GM19023 (cell line): ENCODE data around the gene CPEB1.
A peak's percentile ranks its signal among the peaks of the same experiment; 100 is the strongest.

Experiments used
- ATAC-seq: cut with Tn5 transposase; IDR thresholded peaks from one replicate; pipeline ENCODE4 v1.9.1; 2021; ENCODE audit warnings: mild to moderate bottlenecking, moderate library complexity; ENCODE audit not compliant: unreplicated experiment

CPEB1 gene

GRCh38 chr15:82595766-82596165 lies 51.4 kb downstream of the CPEB1 start:
- no peak for ATAC-seq

- ATAC-seq, result no peak
Observed at GRCh38 chr15:82595203-82595602, 52.0 kb downstream of the CPEB1 start.

- no peak for ATAC-seq
Observed at GRCh38 chr15:82587805-82588204, 59.4 kb downstream of the CPEB1 start.

- ATAC-seq, result no peak
Observed at GRCh38 chr15:82585072-82585471, 62.1 kb downstream of the CPEB1 start.

DNA sequence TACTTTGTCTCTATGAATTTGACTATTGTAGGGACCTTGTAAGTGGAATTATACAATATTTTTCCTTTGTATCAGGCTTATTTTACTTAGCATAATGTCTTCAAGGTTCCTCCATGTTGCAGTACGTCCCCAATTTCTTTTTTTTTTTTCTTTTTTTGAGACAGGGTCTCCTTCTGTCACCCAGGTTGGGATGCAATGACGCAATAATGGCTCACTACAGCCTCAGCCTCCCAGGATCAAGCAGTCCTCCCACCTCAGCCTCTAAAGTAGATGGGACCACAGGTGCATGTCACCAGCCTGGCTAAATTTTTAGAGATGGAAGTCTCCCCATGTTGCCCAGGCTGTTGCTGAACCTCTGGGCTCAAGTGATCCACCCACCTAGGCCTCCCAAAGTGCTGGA lies 66.5 kb downstream of the CPEB1 start:
- no peak for ATAC-seq

DNA sequence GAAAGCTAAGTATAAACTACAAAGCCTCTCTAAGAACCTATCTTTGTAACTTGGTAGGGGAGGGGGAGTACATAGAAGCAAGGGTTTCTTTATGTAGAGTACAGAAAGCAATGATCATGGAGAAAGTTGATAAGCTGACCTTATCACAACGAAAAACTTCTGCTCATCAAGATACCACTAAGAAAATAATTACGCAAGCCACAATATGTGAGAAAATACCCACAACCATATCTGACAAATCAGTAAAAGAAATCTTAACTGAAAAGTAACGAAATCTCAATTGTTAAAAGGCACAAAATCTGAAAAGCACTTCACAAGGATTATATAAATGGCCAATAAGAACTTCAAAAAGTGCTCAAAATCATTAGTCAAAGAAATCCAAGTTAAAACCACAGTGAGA lies 71.8 kb downstream of the CPEB1 start:
- ATAC-seq, result no peak

DNA sequence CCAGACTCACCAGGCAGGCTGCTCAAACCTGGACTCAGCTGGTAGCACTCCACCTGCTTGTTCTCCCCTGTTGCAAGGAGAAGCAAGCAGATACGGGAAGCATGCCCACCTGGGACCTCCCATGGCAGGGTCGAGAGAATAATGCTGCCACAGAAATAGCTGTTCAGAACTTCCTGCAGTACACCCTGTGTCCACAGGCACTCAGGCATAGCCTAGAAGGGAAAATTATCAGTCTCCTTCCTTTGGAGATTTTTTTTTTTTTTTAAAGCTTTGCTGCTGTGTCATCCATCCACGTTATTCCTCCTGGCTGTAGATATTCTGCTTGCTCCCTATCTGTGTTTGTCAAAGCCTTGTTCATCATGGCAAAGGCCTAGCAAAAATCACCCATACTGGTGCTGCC lies 74.2 kb downstream of the CPEB1 start:
- ATAC-seq, result no peak

DNA sequence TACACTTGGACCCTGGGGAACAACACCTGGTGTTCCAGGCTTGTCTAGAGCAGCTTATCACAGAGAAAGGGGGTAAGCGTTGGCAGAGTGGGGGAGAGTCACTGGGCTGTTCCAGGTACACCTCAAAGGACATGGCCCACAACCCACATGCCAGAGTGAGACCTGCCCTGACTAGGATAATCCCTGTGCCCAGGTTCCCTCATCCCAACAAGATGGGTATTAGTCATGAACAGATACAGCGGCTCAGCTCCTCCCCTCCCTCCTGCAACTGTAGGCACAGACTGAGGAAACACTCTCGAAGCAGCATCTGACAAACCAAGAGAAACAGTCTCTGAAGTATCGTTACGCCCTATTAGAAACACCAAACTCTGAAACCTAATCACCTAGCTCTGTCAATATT lies 74.9 kb downstream of the CPEB1 start:
- ATAC-seq, result no peak

DNA sequence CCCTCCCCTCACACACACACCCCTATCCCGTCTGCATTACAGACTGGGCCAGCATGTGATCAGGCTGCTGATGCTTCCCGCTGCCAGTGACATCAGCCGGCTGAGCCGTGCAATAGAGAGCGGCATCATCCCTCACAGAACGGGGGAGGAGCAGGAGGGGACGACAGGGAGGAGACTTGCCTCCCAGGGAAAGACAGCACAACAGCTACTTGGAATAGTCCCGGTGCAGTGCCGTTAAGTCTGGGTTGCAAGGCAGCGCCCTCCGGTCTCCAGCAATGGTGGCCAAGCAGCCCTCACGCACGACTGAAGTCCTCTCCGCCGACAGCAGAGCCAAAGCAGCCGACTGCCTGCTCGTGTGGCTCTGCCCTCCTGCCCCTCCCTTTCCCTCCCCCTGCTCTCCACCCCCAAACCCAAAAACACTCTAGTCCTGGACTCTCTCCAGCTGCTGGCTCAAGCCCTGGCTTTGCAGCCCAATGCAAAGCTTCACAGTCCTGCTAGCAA lies 75.4 kb downstream of the CPEB1 start:
- ATAC-seq, result no peak

DNA sequence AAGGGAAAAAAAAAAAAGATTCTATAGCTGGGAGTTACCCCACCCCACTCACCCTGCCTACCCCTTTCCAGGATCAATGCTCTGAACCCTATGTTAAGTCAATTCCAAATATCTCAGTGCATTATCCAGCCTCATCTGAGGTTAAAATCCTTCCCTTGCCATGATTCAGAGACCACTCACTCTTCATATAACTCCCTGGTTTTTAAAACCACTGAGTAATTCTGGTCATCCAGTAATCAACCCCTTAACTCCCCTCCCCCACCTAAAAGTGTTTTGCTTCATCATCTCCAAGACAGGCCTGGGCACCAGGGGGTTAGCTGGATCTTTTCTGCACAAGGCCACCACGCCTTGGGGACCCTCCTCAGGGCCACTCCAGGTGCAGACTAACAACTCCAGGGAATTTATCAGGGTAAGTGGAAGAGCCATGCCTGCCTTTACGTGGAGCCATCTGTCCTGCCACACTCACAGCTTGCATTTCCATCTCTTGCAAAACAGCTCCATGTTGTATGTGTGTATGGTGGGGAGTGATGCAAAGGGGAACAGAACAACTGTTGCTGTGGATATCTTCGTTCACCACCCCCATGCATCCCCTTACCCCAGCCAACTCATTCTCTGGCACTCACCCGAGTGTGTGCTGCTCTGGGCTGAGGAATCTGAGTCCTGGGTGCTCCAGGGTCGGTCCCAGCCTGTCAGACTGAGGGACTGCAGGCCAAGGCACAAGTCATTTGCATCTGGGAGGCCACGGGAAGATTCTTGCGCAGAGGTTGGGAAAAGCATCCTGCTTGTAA lies 76.2 kb downstream of the CPEB1 start:
- no peak for ATAC-seq

GRCh38 chr15:82569834-82570233 lies 77.3 kb downstream of the CPEB1 start:
- ATAC-seq, result no peak

GRCh38 chr15:82568986-82569385 lies 78.2 kb downstream of the CPEB1 start:
- no peak for ATAC-seq

GRCh38 chr15:82567661-82568060 lies 79.5 kb downstream of the CPEB1 start:
- no peak for ATAC-seq

- ATAC-seq, result no peak
Observed at GRCh38 chr15:82566690-82567089, 80.5 kb downstream of the CPEB1 start.

GRCh38 chr15:82558502-82558901 lies 88.7 kb downstream of the CPEB1 start:
- ATAC-seq, result no peak

- ATAC-seq, result no peak
Observed at GRCh38 chr15:82556315-82557035, 90.7 kb downstream of the CPEB1 start.

- no peak for ATAC-seq
Observed at GRCh38 chr15:82554849-82555248, 92.3 kb downstream of the CPEB1 start.

- ATAC-seq, result no peak
Observed at GRCh38 chr15:82554351-82554750, 92.8 kb downstream of the CPEB1 start.

GRCh38 chr15:82553846-82554245 lies 93.3 kb downstream of the CPEB1 start:
- no peak for ATAC-seq

- ATAC-seq, result no peak
Observed at GRCh38 chr15:82552861-82553260, 94.3 kb downstream of the CPEB1 start.

DNA sequence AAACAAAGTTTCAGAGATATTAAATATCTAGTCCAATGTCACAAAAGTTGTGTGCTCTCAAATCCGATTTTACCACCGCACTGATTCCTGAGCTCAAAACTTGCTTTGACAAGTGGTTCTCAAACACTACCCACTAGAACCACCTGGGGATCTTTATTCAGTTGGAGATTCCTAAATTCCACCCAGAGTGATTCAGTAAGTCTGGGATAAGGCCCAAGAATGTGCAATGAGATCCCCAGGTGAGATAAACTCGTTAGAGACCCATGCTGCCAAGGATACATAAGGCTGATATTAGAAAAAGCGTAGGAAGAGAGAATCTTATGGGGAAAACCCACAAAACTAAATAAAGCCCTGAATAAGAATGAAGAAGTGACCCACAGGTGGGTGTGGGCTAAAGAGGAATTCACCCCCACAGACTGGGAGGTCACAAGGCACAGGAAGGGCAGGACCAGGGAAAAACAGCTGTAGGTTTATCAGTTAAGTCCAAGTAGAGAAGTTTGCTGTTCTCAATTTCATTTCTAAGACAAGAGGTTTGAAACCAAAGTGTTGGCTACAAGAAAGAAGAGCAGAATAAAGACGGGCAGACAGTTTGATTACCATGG lies 95.4 kb downstream of the CPEB1 start:
- ATAC-seq, result peak; percentile 64

DNA sequence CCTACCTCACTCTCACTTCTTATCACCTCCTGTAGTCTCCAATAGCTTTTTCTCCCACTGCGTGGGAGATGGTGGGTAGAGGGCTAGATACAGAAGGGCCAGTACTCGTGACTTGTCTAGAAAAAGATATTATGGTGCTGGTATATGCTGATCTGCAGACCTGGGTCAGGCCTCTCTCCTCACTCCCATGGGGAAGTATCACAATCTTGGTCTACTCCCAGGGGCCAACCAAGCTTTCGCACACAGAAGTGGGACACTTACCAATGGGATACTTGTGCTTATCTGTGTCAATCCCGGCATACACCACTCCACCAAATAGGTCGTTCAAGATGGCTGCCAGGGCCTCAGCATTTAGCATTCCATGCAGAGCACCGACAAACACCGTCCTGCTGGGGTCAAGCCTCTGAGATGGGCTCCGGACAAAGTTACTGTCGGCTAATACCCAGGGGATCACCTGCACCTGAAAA lies 97.9 kb downstream of the CPEB1 start:
- no peak for ATAC-seq
